HG02623 (cell line): ENCODE measurements around the gene TMEM98.
"Not testable (repeated sequence)": the region's sequence is repeated elsewhere in the genome, so short reads cannot be mapped to it uniquely, and the experiment has no call there.

Experiments used
- ATAC-seq: cut with Tn5 transposase; IDR thresholded peaks from one replicate; pipeline ENCODE4 v1.9.1; 2021; ENCODE audit warnings: moderate library complexity; ENCODE audit not compliant: unreplicated experiment

Gene TMEM98

GRCh38 chr17:32940706-32941390 is 12.9 kb downstream of the TMEM98 start:
- no peak for ATAC-seq

DNA sequence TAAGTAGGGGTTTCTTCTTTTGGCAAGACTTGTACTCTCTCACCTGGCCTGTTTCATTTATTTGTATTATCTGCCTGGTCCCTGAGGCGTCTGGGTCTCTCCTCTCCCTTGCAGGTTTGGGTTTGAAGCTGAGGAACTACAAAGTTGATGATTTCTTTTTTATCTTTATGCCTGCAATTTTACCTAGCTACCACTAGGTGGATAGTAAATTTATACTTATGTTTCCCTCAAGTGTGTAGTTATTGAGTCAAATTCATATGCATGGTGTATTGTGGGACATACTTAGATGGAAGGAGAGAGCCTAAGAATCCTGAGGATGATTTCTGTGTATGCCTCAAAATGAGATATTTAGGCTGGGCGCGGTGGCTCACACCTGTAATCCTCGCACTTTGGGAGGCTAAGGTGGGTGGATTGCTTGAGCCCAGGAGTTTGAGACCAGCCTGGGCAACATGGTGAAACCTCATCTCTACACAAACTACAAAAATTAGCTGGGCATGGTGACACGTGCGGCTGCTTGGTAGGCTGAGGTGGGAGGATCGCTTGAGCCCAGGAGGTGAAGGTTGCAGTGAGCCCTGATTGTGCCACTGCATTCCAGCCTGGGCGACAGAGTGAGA is 13.6 kb downstream of the TMEM98 start:
- ATAC-seq, result no peak

GRCh38 chr17:32943206-32943605 is 15.3 kb downstream of the TMEM98 start:
- no peak for ATAC-seq

DNA sequence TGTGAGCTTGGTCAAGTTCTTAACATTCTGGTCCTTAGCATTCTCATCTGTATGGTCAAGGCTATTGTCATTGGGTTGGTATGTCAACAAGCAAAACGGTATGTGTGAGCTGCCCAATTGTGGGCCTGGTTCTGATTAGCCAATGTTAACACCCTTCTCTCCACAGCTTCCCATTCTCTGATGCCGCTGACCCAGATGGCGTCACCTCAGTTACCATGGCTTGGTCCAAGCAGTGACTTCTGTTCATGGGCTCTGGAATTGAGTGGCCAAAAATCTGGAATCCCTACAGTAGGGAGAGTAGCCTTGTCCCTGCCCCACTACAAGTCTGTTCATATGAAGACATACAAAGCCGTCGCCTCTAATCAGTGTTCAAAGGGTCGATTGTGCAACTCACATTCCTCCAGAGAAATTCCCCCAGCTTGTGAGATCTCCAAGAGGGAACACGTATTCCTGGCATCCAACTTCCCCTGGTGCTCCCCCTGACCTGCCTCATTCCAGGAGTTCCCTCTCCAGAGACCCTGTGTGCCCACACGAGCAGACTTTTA is 15.8 kb downstream of the TMEM98 start:
- ATAC-seq, result no peak

DNA sequence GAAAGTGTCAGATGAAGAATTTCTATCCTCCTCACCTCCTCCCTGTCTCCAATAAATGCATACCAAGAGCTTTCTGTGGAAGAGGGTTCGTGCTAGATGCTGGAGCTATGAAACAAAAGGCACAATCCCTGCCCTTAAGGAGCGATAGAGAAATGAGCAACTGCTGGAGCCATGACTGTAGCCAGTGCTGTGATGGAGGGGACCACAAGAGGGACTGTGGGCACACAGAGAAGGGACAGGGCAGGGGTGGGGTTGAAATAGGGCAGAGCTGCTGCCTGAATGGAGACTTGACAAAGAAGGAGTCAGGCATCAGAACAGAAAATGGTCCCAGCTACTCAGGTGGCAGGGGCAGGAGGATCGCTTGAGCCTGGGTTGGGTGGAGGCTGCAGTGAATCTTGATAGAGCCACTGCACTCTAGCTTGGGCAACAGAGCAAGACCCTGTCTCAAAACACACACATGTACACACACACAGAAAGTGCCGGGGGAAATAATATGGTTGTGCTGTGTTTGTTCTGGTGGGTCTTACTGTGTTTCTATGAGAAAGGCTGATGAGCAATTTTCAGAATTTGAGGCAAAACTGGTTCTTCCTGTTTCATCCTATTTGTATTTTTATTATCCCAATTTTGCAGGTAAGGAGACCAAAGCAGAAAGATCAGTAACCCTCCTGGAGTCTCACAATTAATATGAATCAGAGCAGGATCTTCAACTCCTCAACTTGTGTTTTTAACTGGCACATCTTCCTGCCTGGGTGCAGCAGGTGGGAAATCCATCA is 16.5 kb downstream of the TMEM98 start:
- no peak for ATAC-seq

GRCh38 chr17:32946375-32947135 is 18.6 kb downstream of the TMEM98 start:
- ATAC-seq, result no peak

GRCh38 chr17:32947736-32948135 is 19.8 kb downstream of the TMEM98 start:
- no peak for ATAC-seq

- ATAC-seq, result no peak
These were observed 21.2 kb downstream of the TMEM98 start for GRCh38 chr17:32949181-32949580.

GRCh38 chr17:32952491-32952890 is 24.5 kb downstream of the TMEM98 start:
- ATAC-seq, result not testable (repeated sequence)

DNA sequence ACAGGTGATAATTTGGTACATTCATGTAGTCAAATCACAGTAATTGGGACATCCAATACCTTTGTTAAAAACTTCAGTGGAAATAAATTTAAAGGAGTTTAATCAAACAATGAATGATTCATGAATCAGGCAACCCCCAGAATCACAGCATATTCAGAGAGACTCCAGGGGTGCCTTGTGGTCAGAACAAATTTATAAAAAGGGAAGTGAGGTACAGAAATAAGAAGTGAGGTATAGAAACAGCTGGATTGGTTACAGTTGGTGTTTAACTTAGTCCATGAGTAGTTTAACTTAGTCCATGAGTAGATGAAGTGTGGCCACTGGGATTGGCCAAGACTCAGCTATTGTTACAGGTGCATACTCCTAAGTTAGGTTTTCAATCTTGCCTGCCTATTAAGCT is 25.1 kb downstream of the TMEM98 start:
- no peak for ATAC-seq

GRCh38 chr17:32953857-32954256 is 25.9 kb downstream of the TMEM98 start:
- no peak for ATAC-seq

DNA sequence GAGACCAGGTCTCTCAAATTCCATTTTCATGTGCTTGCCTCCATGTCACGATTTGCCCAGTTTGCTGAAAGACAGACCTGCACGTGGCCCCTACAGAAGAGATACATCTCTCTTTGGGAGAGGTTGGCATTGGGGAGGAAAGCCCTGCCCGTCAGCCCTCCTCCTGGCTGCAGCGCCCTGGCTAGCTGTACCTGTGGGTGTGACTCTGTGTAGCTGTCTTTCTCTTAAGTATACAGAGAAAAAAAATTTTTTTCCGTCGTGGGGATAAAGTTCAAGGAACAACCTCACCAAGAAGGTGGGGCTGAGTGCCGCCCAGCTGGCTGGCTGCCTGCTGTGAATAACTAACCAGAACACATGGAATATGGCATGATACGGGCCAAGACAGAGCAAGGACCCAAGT is 26.5 kb downstream of the TMEM98 start:
- no peak for ATAC-seq

- ATAC-seq, result no peak
These were observed 27.2 kb downstream of the TMEM98 start for GRCh38 chr17:32955155-32955554.

GRCh38 chr17:32956240-32956970 is 28.5 kb downstream of the TMEM98 start:
- no peak for ATAC-seq

GRCh38 chr17:32958418-32958817 is 30.5 kb downstream of the TMEM98 start:
- no peak for ATAC-seq

DNA sequence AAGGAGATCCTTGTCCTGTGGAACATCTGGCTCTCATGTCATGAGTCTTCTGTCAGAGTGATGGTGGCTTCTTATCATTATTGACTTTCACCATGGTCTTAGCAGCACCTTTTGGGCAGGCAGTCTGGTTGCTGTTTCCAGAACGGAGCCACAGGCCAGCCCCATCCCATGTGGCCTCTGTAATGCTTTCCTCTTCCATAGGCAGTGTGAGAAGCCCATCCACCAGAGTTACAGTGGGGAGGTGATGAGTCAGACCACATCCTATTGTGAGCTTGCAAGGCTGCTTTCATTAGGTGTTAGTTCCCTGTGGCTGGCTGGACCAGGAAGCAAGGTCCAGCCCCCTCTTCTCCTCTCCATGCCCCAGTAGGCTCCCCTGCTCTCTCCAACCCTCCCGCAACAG is 32.9 kb downstream of the TMEM98 start:
- ATAC-seq, result no peak

DNA sequence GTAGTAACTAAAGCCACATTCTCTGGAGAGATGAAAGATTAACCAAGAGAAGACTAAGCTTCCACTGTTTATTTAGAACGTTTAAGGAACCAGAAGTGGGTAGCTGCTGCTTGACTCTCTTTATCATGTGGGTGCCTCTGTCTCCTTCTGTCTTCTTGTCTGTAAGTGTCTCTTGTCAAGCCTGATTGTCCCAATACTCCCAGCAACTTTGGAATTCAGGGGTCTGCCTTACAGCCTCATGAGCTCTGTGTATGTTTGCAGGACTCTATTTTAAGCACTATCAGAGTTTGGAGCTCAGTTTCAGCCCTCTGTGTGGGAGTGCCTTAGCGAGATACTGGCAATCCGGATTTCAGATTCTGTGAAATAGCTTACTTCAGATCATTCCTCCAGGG is 34.4 kb downstream of the TMEM98 start:
- no peak for ATAC-seq

DNA sequence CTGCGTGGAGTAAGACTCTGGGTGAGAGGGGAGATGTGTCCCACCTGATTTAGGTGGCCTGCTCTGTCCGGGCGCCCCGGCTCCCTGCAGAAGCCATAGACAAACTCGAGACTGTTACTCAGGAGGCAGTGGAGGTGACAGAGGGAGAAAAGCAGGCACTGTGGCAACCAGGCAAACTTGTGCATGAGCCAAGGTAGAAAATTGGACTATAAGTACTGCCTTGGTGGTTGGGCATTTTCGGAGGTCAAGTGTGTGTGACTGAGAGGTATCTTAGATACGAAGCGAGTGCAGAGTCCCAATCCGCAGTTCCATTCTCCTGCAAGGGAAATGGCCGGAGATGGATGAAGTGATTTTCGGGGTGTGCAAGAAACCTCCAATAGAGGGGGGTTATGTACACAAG is 36.6 kb downstream of the TMEM98 start:
- no peak for ATAC-seq

GRCh38 chr17:32969231-32969630 is 41.3 kb downstream of the TMEM98 start:
- ATAC-seq, result not testable (repeated sequence)

DNA sequence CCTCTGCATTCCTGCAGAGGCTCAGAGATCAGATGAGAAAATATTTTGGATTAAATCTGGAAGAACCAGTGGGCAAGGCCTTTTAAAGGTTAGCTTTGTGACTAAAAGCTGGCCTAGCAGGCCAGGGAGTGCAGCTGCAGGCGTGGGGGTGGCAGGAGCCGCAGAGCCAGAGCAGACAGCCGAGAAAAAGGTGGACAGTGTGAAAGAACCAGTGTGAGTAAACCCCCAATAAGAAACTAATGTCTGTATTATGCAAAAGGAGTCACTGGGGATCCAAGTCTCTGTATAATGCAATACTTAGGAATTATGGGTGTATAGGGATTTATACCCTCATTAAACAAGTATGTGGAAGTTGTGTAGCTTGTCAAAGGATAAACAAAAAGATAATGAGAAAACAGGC is 42.3 kb downstream of the TMEM98 start:
- ATAC-seq, result peak; percentile 41
